ENCODE results near the gene MIX23. TPM values are rescaled to one million over a fixed set of nuclear protein-coding genes. Genes with fewer than 3 reads are reported as not detected.

The MIX23 gene
- 43.3 TPM for total RNA-seq

DNA sequence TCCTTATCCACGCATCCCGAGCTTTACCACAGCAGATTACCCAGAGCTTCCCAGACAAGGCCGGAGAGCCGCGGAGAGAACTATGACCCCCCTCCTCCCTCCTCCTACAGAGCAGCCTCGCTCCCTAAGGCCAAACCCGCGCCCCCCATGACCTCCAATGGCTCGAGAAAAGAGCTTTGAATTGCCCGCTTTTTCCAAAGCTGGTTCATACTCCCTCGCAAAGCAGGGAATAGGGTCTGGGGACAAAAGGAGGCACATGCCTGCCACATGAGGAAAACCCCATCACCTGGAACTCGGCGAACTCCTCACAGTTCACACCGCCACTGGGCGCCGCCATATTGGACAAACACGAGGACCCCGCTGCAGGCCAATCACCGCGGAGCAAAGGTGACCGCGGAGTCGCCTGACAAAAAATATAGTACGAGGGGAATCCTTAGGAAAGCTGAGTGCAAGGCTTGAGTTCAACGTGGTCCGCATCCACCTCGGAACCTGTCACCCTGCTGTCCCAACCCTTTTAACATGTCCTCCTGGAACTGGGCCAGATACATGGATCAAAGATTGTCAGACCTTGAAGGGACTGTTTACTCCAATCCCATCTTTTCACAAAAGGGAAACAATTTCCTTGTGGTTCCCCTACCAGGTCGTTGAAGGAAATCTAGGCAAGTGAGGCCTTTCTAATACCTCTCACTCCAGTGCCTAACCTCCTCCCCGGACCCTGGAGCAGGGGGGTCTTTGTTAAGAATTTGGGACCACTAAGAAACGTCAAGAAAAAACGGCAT is at the start of gene MIX23:
Gene MIX23 (minus strand): TSS at position 344 of the 779 bp plus-strand sequence. CDS start 7 bp downstream, at position 337.
- peak; percentile 82 for ATAC-seq

DNA sequence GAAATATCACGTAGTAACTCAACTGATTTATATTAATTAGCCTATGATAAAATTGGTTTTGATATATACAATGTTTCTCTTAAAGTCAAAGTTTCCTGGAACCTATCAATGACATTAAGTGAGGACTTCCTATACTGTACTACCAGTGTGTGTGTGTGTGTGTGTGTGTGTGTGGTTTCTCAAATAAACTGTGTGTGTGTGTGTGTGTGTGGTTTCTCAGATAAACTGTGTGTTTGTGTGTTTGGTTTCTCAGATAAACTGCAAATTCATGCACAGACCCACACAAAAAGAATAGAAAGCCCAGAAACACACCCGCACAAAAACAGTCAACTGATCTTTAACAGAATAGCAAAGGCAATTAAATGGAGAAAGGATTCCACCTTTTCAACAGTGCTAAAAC is 47.3 kb upstream of the MIX23 start:
- no peak for ATAC-seq

DNA sequence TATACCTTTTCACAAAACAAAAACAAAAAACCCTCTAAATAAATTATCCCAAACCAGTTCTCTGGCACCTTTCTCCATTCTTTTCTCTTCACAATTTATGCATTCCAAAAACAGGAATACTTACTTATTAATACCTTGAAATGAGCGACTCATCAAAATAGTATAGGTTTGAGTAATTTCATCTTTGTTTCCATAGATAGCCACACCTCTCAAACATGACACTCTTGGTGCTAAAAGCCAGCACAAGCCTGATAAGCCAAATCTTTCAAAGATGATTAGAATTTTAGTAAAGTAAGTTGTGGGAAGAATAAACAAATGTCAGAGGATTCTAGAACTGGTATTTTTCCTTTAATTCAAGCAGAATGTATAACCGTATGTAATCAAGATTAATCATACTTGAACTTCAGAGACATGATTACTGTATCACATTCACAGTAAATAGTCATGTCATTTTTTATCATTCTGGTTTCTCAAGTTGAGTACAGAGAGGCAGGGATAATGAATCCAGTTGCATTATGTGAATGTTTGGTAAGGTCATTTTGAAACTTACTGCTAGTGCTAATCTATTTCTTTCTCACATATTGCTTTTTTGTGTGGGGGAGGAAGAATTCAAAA is 44.9 kb upstream of the MIX23 start:
- ATAC-seq: peak; percentile 37

DNA sequence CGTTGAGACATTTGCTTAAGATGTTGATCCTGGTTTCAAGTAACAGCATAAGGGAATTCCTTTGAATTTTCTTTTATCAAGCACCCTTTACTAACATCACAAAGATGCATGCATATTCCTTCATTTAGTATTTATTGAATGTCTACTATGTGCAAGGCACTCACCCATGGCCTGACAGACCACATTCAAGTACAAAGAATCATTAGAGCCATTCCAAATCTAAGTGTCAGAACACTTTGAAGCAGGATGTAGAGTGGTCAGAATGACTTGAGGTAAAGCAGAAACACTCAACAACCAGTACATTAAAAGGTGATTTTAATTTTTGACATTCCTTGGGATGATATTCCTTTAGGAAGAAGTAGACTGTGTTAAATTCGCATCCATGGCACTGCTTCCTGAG is 38.8 kb upstream of the MIX23 start:
- no peak for ATAC-seq

DNA sequence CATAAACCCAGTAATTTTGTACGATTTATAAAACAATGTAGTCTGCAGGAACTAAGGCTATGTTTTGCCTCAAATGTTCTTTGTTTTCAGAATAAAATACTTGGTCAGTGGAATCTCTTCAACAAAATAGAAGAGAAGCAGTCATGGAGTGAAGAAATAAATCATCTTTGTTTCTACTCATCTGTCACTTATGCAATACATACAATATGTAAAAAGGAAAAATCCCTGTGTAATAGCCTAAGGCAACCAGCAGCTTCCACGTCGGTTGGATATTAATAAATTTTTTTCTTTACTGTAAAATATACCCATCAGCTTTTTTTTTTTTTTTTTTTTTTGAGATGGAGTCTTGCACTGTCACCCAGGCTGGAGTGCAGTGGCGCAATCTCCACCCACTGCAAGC is 38.1 kb upstream of the MIX23 start:
- no peak for ATAC-seq

DNA sequence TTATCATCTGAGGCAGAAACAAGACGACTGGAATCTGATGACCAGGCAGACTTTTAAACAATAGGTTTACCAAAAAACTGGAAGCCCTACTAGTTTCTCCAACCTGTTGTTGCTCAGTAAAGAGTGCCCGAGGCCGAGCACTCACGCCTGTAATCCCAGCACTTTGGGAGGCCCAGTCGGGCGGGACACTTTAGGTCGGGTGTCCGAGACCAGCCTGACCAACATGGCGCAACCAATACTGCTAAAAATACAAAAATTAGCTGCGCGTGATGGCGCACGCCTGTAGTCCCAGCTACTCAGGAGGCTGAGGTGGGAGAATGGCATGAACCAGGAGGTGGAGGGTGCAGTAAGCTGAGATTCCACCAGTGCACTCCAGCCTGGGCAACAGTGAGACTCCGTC is 33.9 kb upstream of the MIX23 start:
- no peak for ATAC-seq

DNA sequence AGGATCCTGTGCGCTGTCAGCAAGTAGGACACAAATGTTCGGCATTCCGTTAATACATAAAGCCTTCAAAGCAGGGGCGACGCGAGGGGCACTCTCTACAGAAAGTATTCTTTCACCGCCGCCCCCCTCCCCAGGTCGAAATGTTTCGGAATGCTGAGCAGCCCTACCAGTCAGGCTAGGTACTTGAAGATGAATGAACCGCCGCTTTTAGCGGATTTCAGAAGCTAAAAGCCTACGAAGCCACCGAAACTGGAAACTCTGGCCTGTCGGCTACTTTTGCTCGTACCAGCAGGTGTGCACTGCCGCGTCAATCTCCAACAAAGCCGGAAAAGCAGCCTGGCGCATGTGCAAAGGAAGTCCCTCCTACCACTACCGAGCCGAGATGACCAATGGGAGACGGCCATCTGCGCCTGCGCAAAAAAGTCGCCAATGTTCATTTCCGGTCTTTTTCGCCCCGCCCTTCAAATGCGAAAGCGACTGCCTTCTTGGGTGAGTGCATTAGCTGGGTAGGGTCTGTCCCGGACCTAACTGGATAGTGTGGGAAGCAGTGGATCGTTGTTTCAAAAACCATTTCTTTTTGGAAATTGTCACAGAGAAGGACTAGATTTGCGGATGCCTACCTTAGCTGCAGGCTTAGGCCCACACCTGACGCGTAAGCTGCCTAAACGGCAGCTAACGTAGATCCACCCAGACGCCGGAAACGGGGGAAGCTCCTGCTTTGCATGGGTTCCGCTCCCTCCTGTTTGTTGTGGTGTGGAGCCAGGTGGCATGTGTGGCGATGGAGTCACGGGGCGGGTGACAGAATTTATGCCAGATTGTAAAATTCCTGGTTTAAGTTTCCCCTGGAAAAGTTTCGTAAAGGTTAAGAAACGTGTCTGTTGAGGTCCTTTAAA is 33.0 kb upstream of the MIX23 start, which contains the start of gene WDR5B:
Gene WDR5B (minus strand): TSS at position 301 of the 893 bp plus-strand sequence. CDS start 534 bp downstream, outside the sequence.
- ATAC-seq: peak; percentile 98

DNA sequence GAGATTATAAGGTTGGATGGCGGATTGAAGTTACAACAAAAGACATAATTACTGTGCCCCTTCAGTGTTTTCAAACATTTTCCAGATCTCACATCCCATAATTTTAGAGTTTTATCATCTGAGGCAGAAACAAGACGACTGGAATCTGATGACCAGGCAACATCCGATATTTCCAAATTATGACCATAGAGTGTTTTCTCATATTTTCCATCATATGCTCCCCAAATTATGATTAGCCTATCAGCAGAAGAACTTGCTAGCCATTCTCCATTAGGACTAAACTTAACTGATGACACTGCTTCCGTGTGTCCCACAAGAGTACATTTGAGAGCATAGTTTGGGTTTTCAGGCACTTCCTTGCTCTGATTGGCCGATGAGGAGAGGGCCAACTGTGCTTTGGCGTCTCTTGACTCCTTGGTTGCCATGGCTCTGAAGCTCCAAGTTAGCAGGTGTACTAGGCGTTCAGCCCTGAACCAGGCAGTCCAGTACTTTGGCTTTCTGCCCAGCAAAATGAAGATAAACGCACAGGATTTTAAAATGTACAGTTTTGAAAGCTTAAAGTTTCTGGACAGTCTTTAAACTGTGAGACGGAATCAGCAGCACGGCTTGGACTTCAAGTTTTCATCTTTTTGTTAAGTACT is 32.2 kb upstream of the MIX23 start:
- ATAC-seq: peak; percentile 62

DNA sequence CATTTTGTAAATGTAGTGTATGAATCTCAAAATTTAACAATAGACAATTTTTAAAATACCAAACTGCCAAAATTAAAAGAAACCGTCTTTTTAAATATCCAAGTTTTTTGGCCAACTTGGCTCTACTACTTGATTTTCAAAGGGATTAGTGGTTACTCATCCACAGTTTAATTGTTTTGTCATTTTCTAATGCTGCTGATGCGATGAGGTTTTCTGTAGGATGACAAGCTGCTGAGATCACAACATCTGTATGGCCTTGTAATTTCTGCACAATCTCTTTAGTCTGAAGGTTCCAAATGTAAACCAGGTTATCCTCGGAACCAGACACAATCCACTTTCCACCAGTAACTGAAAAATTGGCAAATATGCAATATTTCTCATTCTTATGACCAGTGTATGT is 31.4 kb upstream of the MIX23 start:
- ATAC-seq: no peak

DNA sequence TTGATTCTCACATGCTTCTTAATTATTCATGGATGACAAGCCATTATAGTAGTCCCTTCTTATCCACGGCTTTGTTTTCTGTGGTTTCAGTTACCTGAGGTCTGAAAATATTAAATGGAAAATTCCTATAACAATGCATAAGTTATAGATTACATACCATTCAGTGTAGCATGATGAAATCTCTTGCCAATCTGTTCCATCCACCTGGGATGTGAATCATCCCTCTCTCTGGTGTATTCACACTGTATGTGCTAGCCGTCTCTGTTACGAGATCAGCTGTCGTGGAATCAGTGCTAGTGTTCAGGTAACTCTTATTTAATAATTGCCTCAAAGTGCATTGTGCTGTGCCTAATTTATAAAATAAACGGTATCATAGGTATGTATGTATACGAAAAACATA is 27.6 kb upstream of the MIX23 start:
- no peak for ATAC-seq

DNA sequence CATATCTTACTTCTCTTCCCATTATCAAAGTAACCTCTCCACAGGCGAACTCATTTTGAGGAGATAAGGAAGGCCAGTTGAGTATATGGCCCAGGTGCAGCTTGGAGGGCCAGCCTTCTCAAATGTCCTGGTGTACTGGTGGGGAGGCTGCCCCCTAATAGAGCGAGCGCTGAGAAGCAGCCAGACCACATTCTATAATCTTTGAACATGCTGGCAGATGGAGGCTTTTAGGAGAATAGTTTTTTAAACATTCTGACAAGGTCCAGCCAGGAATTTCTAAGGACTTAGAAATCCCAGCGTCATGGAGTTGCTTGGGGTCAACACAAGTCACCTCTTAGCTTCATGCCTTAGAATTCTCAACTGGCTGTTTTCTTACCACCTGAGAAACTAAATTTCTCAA is 27.1 kb upstream of the MIX23 start:
- ATAC-seq: no peak

DNA sequence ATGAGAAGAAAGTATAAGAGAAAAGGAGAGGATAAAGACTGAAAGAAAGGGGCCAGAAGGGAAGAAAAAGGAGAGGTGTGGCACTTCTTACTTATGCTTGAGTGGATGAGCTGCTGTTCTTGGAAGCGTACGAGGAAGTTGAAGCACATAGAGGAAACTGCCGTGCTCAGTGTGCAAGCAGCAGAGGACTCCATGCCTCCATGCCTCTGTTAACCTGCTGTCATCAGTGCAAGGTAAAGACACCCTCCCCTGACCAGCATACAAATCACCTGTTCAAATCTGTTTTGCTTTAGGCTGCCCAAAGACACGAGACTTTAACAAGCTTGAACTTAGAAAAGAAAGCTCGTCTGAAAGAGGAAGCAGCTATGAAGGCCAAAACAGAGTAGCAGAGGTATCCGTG is 26.4 kb upstream of the MIX23 start:
- ATAC-seq: peak; percentile 39

DNA sequence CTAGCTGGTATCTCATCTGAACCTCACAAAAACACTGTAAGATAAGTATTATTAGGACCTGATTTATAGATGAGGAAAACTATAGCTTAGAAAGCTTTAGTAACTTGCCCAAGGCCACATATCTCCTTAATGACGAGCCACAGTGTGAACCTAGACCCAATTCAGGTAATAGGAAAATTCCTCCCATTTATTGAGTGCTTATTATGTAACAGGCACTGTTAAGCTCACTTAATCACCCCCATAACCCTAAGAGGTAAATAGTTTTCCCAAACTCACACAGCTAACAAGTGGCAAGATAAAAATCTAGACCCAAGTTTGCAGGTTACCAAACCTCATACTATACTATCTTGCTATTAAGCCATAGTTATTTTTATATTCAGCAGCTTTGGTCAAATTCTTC is 24.9 kb upstream of the MIX23 start:
- ATAC-seq: no peak

DNA sequence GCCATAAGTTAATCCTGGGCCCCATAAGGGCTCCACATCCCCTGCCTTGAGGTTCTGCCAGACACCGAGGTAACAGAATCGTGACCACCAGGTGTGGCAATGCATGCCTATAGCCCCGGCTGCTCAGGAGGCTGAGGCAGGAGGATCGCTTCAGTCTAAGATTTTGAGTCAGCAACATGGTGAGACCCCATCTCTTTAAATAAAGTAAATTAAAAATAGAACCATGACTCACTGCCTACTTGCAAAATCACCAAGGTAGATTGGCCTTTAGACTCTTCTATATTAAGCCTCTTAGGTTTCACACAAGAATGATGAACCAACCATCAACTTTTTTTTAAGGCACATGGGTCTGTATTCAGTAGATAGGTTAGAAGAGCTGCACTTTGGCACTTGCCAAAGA is 23.2 kb upstream of the MIX23 start:
- no peak for ATAC-seq

DNA sequence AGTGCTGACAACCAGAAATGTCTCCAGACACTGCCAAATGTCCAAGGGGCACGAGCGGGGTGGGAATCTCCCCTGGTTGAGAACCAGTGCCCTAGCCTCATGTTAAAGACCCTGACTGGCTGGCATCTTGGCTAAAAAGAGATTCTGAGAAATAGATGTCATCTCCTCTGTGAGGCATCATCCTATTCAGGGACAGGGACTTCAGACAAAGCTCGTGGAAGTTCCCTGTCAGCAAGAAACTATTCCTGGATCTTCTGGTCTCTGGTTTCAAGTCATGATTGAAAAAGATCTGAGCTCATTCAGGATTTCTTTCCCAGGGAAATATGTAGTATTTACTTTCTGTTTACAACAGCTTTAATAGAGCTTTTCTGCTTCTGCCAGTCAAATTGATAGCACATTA is 22.0 kb upstream of the MIX23 start:
- no peak for ATAC-seq

DNA sequence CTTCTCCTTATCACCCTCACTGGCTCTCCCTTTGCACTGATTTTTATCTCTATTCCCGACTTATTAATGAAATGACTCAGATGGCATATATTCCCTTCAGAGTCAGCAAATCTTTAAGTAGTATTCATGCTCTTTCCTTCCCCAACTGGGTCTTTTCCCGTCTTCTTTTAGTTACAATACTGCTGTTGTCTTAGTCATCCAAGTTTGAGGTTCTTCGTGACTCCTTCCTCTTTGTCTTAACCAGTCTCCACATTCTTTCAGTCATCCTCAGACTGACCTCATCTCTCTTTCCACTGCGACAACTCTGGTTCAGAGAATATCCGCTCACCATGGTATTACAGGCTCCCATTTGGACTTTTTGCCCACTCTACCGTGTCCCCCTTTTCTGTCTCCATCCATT is 20.5 kb upstream of the MIX23 start:
- no peak for ATAC-seq

DNA sequence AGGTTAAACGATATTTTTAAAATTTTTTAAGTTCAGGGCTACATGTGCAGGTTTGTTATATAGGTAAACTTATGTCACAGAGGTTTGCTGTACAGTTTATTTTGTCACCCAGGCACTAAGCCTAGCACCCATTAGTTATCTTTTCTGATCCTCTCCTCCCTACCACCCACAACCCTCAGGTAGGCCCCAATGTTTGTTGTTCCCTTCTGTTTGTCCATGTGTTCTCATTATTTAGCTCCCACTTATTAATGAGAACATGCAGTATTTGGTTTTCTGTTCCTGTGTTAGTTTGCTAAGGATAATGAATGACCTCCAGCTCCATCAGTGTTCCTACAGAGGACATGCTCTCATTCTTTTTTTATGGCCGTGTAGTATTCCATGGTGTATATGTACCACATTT is 15.9 kb upstream of the MIX23 start:
- no peak for ATAC-seq

DNA sequence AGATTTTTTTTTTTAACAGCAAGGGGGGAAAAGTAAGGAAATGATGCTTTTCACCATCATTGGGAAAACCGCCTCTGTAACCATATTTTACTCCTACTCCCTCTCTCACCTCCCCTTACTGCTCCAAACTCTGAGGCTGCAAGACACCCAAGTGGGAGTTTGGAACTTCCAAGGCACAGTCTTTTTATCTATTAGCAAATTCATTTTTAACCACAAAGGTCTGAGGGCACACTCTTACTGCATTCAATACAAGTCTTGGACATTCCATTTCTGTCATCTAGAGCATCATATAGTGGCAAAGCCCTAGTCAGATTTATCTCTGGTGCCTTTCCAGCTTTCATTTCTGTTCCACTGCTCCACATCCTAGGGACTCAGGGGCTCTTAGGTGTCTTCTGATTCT is 14.2 kb upstream of the MIX23 start:
- ATAC-seq: no peak

DNA sequence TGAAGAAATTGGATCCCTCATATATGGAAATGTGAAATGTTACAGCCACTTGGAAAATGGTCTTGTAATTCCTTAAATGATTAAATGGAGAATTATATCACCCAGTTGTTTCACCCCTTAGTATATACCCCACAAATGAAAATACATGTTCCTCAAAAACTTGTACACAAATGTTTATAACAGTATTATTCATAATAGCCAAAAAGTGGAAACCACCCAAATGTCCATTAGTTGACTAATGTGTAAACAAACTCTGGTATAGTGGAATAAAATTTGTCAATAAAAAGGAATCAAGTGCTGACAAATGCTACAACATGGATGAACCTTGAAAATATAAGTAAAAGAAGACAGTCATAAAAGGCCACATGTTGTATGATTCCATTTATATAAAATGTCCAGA is 13.5 kb upstream of the MIX23 start:
- ATAC-seq: no peak

DNA sequence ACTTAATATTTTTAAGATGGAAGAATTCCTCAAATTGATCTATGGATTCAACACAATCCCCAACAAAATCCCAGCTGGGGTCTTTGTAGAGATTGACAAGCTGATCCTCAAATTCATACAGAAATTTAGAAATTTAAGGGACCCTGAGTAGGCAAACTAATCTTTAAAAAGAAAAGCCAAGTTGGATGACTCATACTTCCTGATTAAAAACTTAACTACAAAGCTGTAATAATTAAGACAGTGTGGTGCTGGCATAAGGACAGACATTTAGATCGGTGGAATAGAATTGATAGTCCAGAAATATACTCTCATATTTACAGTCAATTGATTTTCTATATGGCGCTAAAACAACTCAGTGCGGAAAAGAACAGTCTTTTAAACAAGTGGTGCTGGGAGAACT is 12.6 kb upstream of the MIX23 start:
- ATAC-seq: no peak

DNA sequence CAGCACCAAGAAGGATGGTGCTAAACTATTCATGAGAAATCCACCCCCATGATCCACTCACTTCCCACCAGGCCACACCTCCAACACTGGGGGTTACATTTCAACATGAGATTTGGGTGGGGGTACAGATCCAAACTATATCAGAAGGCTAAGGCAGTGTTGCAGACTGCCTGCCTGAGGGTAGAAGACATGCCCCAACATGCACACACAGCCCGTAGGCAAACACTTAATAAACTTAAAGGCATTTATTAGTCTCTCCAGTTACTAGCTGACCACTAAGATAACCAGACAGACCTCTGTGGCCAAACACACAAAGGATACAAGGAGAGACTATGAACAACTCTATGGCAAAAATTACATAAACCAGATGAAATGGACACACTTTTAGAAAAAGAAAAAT is 11.1 kb upstream of the MIX23 start:
- peak; percentile 11 for ATAC-seq

DNA sequence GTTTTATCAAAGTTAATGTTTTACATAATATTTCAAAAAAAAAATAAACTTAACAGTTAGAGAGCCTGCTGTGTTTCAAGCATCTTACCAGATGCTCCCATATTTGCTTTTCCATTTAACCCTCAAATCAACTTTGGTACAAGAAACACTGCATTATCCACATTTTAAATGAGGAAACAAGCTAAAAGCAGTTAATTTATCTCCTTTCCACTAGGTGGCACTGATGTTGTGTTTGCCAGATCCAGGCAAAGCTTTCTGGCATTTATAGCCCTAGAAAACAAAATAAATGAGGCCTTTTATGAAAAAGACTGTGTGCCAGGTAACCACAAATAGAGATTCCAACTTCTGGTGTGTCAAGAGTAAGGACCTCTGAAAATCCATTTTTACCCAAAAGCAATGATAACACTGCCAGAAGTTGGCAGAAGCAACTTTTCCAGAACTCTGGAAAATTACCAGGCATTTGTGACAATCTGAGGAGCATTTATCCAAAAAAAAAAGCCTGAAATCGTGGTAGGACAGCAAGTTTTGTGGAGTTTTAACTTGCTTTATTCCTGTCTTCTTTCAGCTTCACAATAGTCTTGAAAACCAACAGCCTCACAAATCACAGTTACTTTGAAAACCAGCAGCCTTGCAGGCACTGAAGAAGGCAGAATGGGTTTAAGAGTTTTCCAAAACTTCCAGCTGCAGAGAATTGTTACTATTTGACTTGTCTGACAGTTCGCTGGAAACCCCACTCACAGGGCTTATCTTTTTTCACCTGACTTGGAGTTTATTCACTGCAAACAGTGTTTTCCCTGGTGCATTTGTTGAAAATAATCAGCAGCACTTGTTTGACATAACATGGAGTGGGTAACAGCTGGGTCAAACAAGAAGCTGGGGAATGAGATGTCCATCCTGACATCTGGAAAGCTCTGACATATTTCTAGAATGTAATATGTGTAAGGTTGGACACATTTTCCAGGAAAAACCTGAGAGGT is 10.1 kb upstream of the MIX23 start:
- no peak for ATAC-seq
